HG02623 (cell line): ENCODE results near the gene NEURL1B.
"Not testable (repeated sequence)": the region's sequence is repeated elsewhere in the genome, so short reads cannot be mapped to it uniquely, and the experiment has no call there.

Source experiments
- ATAC-seq: cut with Tn5 transposase; IDR thresholded peaks from one replicate; pipeline ENCODE4 v1.9.1; 2021; ENCODE audit warnings: moderate library complexity; ENCODE audit not compliant: unreplicated experiment

NEURL1B gene

GRCh38 chr5:172694061-172694460, 53.0 kb downstream of the NEURL1B start:
- ATAC-seq: no peak

DNA sequence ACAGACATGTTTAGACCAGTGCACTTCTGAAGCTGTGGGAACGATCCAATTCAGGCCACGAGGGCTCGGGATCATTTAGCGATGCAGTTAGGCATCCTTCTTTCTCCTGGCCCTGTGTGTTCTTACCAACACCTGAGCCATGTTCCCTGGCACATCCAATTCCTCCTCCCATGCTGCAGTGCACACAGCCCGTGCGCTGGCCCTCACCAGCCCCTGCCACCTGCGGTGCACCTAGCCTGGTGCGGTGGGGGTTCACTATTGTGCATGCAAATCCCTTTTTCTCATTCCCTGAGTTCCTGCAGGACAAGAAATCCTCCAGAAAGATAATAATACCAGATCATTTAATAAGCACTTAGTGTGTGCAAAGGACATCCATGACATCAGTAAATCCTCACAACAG, 53.5 kb downstream of the NEURL1B start:
- ATAC-seq: no peak

DNA sequence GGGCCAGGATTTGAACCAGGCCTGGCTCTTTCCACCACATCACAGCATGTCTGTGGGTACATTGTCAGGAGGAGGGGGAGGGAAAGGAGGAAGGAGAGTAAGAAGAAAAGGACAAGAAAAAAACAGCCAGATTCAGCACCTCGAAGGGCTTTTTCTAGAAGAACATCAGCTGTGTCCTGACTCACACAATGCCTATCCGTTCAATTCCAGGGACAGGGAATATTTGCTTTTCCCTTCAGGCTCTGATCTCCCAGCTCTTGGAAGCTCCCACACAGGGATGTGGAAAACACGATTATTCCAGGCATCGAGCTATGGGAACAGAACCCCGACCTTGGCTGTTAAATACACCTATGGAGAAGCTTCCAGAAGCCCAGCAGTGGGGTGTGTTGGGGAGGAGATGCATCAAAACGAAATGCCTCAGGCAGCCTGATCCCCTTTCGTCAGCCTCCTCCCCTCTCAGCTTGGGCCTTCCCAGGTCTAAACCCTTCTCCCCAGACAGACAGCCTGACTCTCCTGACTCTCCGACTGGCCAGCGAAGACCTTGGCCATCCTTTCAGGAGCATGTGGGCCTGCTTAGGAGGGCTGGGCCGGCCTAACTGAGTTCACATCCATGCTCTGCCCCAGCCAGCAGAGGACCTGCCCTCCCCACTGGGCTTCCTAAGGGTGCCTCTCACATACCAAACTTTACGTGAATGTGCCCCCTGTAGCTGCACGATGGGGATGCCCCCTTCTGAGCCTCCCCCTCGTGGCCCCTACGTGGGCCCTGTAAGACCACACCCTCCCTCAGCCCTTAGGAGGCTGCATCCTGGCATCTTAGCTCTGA, 54.4 kb downstream of the NEURL1B start:
- ATAC-seq: no peak

- ATAC-seq: no peak
These were observed 55.2 kb downstream of the NEURL1B start for GRCh38 chr5:172696171-172696849.

DNA sequence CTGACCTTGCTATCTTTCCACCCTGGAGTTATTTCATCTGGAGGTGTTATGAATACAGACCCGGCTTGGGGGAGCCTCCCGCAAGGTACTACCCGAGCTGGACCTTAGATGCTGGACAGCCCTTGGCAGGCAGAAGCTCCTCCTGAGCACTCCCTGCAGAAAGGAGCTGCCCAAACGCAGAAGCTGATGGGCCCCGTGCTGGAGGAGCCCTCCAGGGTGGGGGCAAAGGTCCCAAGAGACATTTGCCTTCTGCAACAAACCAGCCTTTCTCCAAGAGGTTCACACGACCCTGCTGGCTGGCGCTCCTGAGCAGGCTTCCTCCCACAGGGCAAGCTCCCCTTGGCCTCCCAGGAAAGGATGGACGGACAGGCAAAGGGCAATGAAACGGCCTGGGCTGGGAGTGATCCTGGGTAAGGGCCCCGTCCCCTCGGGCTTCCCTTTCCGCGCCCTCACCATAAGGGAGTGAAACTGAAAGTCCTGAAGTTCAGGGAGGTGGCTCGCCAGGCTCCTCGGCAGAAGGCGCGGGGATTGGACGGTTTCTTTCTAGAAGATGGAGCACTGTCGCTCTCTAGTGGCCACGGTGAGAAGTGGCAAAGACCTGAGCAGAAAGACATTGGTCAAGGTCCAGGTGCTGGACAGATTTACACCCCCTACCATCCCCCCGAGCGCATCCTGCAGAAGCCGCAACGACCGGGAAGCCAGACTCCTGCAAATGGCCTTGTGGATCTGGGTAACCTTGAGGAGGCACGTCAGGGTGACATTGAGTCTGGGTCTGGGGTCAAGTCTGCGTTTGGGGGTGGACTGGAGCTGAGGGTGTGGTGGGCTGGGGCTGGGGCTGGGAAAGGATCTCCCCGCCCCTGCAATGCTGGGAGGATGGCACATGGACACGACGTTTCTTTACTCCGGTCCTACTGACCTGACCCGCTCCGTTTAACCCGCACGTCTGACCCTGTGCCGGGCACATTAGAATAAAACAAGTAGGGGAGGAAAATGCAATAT, 56.4 kb downstream of the NEURL1B start:
- no peak for ATAC-seq

- ATAC-seq: no peak
These were observed 58.4 kb downstream of the NEURL1B start for GRCh38 chr5:172699423-172699822.

DNA sequence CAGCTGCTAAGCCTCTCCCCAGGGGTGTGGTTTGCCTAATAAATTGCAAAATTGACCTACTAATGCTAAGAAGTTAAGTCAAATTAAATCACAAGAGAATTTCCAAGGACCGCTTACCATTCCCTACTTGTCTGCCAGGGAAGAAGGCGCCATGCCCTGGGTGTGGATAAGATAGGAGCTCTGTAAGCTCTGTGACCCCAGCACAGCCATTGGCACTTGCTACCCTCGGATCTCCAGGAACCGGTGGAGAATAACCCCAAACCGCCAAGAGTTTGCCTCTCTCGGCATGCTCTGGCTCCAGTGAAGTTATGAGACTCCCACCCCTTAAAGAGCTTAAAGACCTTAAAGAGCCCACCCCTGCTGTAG, 58.9 kb downstream of the NEURL1B start:
- no peak for ATAC-seq

GRCh38 chr5:172700365-172701290, 59.6 kb downstream of the NEURL1B start:
- ATAC-seq: no peak

DNA sequence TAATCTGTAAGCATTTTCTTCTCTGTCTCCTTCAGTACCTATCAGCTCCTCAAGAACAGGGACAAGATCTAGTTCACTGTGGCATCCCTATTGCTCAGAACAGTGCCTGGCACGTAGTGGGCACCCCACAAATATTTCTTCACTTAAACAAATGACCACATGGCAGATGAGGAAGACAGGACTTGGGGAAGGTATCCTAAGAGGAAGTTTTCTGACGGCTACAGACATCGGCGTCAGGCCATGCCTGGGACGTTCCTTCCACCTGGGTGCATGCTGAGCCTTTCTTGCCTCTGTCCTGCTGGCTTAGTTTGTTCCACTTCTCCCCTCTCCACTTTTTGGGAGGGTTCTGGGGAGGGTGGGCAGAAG, 60.2 kb downstream of the NEURL1B start:
- ATAC-seq: no peak

DNA sequence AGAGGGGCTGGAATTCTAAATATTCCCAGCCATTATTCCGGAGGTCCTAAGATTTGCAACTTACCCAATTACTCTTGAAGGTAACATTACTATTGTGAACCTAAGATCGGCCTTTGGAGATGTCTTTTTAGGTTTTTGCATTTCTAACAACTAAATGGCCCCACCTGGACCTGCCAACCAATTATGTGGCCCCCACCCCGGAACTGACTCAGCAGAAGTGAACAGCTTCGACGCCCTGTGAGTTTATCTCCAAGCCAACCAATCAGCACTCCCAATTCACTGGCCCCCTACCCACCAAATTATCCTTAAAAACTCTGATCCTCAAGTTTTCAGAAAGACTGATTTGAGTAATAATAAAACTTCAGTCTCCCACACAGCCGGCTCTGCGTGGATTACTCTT, 62.9 kb downstream of the NEURL1B start:
- no peak for ATAC-seq

- ATAC-seq: no peak
These were observed 64.6 kb downstream of the NEURL1B start for GRCh38 chr5:172705576-172706084.

GRCh38 chr5:172706796-172707195, 65.7 kb downstream of the NEURL1B start:
- ATAC-seq: no peak

GRCh38 chr5:172707285-172708182, 66.5 kb downstream of the NEURL1B start:
- ATAC-seq: no peak

GRCh38 chr5:172708183-172708505, 67.1 kb downstream of the NEURL1B start:
- ATAC-seq: no peak

DNA sequence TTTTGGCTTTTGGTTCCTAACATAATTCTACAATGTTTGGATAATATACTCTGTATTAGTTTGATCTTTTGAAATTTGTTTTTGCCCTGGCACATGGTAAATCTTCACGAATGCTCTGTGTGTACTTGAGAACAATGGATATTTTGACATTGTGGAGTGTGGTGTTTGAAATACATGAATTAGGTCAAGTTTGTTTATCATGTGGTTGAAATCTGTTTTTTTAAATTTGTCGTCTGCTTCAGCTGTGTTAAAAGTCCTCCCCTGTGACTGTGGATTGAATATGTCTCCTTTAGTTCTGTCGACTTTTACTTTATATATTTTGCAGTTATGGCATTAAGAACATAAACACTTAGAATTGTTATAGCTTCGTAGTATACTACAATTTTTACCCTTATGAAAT, 69.6 kb downstream of the NEURL1B start:
- no peak for ATAC-seq

DNA sequence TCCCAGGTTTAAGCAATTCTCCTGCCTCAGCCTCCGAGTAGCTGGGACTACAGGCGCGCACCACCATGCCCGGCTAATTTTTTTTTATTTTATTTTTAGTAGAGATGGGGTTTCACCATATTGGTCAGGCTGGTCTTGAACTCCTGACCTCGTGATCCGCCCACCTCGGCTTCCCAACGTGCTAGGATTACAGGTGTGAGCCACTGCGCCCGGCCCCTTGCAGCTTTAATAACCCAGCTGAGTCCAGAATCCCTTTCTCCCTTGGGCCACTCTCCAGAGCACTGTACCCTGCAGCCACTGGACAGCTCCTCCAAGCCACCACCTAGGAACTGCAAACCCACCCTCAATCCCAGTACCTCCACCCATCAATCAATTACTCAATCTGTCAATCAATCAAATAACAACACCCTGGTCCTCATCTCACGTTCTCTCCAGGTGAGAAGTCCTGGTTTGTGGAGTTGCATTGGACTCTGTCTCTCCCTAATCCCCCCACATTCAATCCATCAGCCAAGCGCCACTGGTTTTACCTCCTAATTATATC, 70.3 kb downstream of the NEURL1B start:
- not testable (repeated sequence) for ATAC-seq

DNA sequence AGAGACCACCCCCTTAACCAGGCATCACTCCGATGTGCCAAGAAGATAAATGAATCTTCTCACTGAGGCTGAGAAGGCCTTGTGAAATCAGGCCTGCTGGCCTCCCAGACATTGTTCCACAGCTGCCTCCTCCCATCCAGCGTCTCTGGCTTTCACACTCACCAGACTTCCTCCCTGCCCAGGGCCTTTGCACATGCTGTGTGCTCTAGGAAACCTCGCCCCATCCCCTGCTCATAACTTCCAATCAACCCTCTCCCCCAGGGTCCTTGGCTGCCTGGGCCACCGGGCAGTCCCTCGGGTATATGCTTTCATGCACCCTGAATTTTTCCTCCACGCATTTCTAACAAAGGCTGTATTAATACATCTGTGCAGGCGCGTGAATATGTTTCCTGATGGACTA, 71.5 kb downstream of the NEURL1B start:
- no peak for ATAC-seq

GRCh38 chr5:172713113-172713808, 72.2 kb downstream of the NEURL1B start:
- ATAC-seq: no peak
